Activated T-cell treated with anti-CD3 and anti-CD28 coated beads, Interleukin-2, amount 50 U/mL, for 48 hours (primary cell): Measurements from ENCODE around the gene BUB1B.

Experiments used
- DNase-seq, 2 experiments: peaks; one replicate each; pipeline ENCODE4 v3.0.0-alpha.2; 2020

BUB1B gene

GRCh38 chr15:40257656-40258450 lies 97.0 kb downstream of the BUB1B start:
- DNase-seq, result no peak

GRCh38 chr15:40258544-40258943 lies 97.7 kb downstream of the BUB1B start:
- DNase-seq, result no peak

- DNase-seq, result no peak
Observed at GRCh38 chr15:40259021-40259420, 98.2 kb downstream of the BUB1B start.

GRCh38 chr15:40263024-40263754 lies 102.3 kb downstream of the BUB1B start:
- no peak for DNase-seq

- no peak for DNase-seq
Observed at GRCh38 chr15:40264321-40265153, 103.7 kb downstream of the BUB1B start.

- no peak for DNase-seq
Observed at GRCh38 chr15:40265355-40265754, 104.5 kb downstream of the BUB1B start.

- no peak for DNase-seq
Observed at GRCh38 chr15:40265875-40266274, 105.0 kb downstream of the BUB1B start.

- no peak for DNase-seq
Observed at GRCh38 chr15:40266828-40267304, 106.0 kb downstream of the BUB1B start.

GRCh38 chr15:40267670-40268069 lies 106.8 kb downstream of the BUB1B start:
- no peak for DNase-seq

- DNase-seq, result no peak
Observed at GRCh38 chr15:40269604-40270003, 108.7 kb downstream of the BUB1B start.

- no peak for DNase-seq
Observed at GRCh38 chr15:40270246-40270995, 109.6 kb downstream of the BUB1B start.
